B cell (primary cell): ENCODE data around the gene PHF21B. TPM values are rescaled to one million over a fixed set of nuclear protein-coding genes. Genes with fewer than 3 reads are reported as not detected.

Experiments used
- ATAC-seq: fragments of 200-7000 bp; cut with Tn5 transposase; one replicate; pipeline ENCODE4 v1.10.0; 2021; ENCODE audit warnings: low read depth, mild to moderate bottlenecking, moderate number of reproducible peaks, moderate library complexity
- CTCF ChIA-PET: fragments of 350-600 bp; sonication (Branson Sonifier 250); formaldehyde crosslinking; loops from one replicate; lab custom pipeline; 2021; ENCODE audit warnings: antibody characterized with exemption, inconsistent platforms; lab: Charles Lee
- POLR2A ChIA-PET: fragments of 350-600 bp; sonication (Branson Sonifier 250); formaldehyde crosslinking; loops from one replicate; lab custom pipeline; 2021; ENCODE audit warnings: antibody characterized with exemption; lab: Charles Lee
- DNase-seq: peaks from one replicate; pipeline ENCODE4 v3.0.0; 2013
- H2AFZ ChIP-seq: 2 replicates; pipeline ENCODE4 v1.6.1; 2012; ENCODE audit warnings: mild to moderate bottlenecking, low read depth, low read length; ENCODE audit not compliant: insufficient read depth, poor library complexity, severe bottlenecking
- H3K27ac ChIP-seq, 2 donors: 1 replicate in 1 of 2; 2 replicates in 1 of 2; pipeline ENCODE4 v1.5.1; 2012 to 2013; ENCODE audit warnings: low read length in 2 of 2, mild to moderate bottlenecking in 2 of 2, moderate library complexity in 1 of 2
- H3K27me3 ChIP-seq, 4 experiments: fragments of 200-600 bp in 1 of 4; sonication (generic) in 1 of 4; replicated peaks in 1 of 4; 1 replicate in 2 of 4; 2 replicates in 2 of 4; pipeline versions ENCODE4 v1.6.1 to v1.7.0; 2013 to 2016; ENCODE audit warnings: low read length in 3 of 4, mild to moderate bottlenecking in 2 of 4, mixed read lengths in 1 of 4, moderate library complexity in 1 of 4; ENCODE audit not compliant: insufficient read depth in 4 of 4, control insufficient read depth in 3 of 4; ENCODE audit errors: control extremely low read depth in 1 of 4
- H3K36me3 ChIP-seq, 2 experiments: replicated peaks in 1 of 2; 1 replicate in 1 of 2; 2 replicates in 1 of 2; pipeline versions ENCODE4 v1.6.1 to v1.7.1; 2013; ENCODE audit warnings: low read length in 1 of 2; ENCODE audit not compliant: insufficient read depth in 2 of 2, control insufficient read depth in 1 of 2; ENCODE audit errors: control extremely low read depth in 1 of 2, extremely low read depth in 1 of 2
- H3K4me1 ChIP-seq, 2 donors: fragments of 200-600 bp in 1 of 2; sonication (generic) in 1 of 2; 1 replicate in 1 of 2; 2 replicates in 1 of 2; pipeline versions ENCODE4 v1.5.1 to v1.6.1; 2013 to 2017; ENCODE audit warnings: low read length in 2 of 2; ENCODE audit not compliant: control insufficient read depth in 2 of 2, insufficient read depth in 2 of 2
- H3K4me2 ChIP-seq: replicated peaks from 2 replicates; pipeline ENCODE3; 2012; ENCODE audit warnings: mild to moderate bottlenecking, low read depth, low read length; ENCODE audit not compliant: poor library complexity, severe bottlenecking
- H3K4me3 ChIP-seq, 5 experiments: fragments of 200-600 bp in 1 of 5; sonication (generic) in 1 of 5; 1 replicate in 3 of 5; 2 replicates in 2 of 5; pipeline versions ENCODE4 v1.5.1 to v1.7.0; 2011 to 2016; ENCODE audit warnings: low read length in 4 of 5, mild to moderate bottlenecking in 4 of 5, low read depth in 2 of 5, control low read depth in 1 of 5, moderate library complexity in 1 of 5; ENCODE audit not compliant: insufficient read depth in 1 of 5; ENCODE audit errors: control extremely low read depth in 1 of 5, extremely low read depth in 1 of 5
- H3K79me2 ChIP-seq: fragments of 200-600 bp; sonication (generic); one replicate; pipeline ENCODE4 v1.6.0; 2016; ENCODE audit warnings: low read length; ENCODE audit not compliant: control insufficient read depth, insufficient read depth
- H3K9ac ChIP-seq: fragments of 200-600 bp; sonication (generic); 2 replicates; pipeline ENCODE4 v1.6.1; 2017; ENCODE audit warnings: mild to moderate bottlenecking, low read length, moderate library complexity
- H3K9me3 ChIP-seq, 3 donors: one replicate each; pipeline versions ENCODE4 v1.6.1 to v1.7.1; 2013; ENCODE audit warnings: low read length in 2 of 3; ENCODE audit not compliant: control insufficient read depth in 2 of 3, insufficient read depth in 1 of 3; ENCODE audit errors: control extremely low read depth in 1 of 3
- H4K20me1 ChIP-seq: 2 replicates; pipeline ENCODE4 v1.6.0; 2012; ENCODE audit warnings: mild to moderate bottlenecking, low read length; ENCODE audit not compliant: insufficient read depth, control insufficient read depth, poor library complexity, severe bottlenecking
- H3K27ac Mint-ChIP-seq: one replicate; pipeline ENCODE4 v1.8.0; 2021; ENCODE audit warnings: mixed read lengths
- H3K27me3 Mint-ChIP-seq: one replicate; pipeline ENCODE4 v1.8.0; 2021; ENCODE audit warnings: mixed read lengths
- H3K4me1 Mint-ChIP-seq: one replicate; pipeline ENCODE4 v1.8.0; 2021; ENCODE audit warnings: mixed read lengths
- H3K4me3 Mint-ChIP-seq: one replicate; pipeline ENCODE4 v1.8.0; 2021; ENCODE audit warnings: mixed read lengths
- H3K9me3 Mint-ChIP-seq: one replicate; pipeline ENCODE4 v1.8.0; 2022; ENCODE audit warnings: mixed read lengths; ENCODE audit not compliant: insufficient read depth
- CTCF ChIP-seq: fragments of 200-600 bp; IDR thresholded peaks from one replicate; pipeline ENCODE4 v1.8.0; 2022; ENCODE audit warnings: antibody characterized with exemption, mild to moderate bottlenecking
- EZH2 ChIP-seq: IDR thresholded peaks from 2 replicates; pipeline ENCODE4 v1.6.1; 2012; ENCODE audit warnings: borderline replicate concordance, low read depth, mild to moderate bottlenecking, moderate library complexity, low read length; ENCODE audit not compliant: insufficient read depth, poor library complexity, severe bottlenecking
- WGBS: methylation state at CpG from one replicate; pipeline ENCODE4 v1.1.5; 2013; ENCODE audit warnings: missing lambda C conversion rate; ENCODE audit not compliant: insufficient coverage; 5-methylcytosine and 5-hydroxymethylcytosine counted together
- intact Hi-C: fragments of 100-400 bp; cut with micrococcal nuclease; formaldehyde crosslinking; loops from one replicate; pipeline ENCODE4 v1.10.0; 2022
- polyA plus RNA-seq: library from polyadenylated mRNA; depleted of rRNA; stranded (reverse); fragments of >200 nt; gene quantifications from 2 replicates; pipeline ENCODE4 v1.2.3, GENCODE V29; 2012
- total RNA-seq, 2 donors: library from RNA; stranded (reverse); fragments of 120-200 nt in 1 of 2; gene quantifications; 1 replicate in 1 of 2; 2 replicates in 1 of 2; pipeline versions ENCODE4 v1.2.3 to v1.2.4, GENCODE V29; 2013 to 2022

The PHF21B gene
- total and polyA plus RNA-seq, 2 donors (not counting 1 experiment from before 2014, with no cell fraction given) = not detected

- TF ChIP-seq CTCF = no peak
- no peak for TF ChIP-seq EZH2
- no peak for ATAC-seq
- no peaks in the 10 kb centered on the region for H3K79me2 ChIP-seq
- no peak for DNase-seq
- Mint-ChIP-seq H3K4me3 (no peak overlapping the region), H3K4me1 (no peaks in the 10 kb centered on the region), H3K27me3 (peaks cover 2% of the 10 kb centered on the region), H3K27ac (no peak overlapping the region), H3K9me3 (no peaks in the 10 kb centered on the region)
- no peak overlapping the region for H3K4me2 ChIP-seq
- H4K20me1 ChIP-seq = no peaks in the 10 kb centered on the region
- ChIA-PET POLR2A (no interaction called here), CTCF (no interaction called here)
- H3K36me3 ChIP-seq = no peaks in the 10 kb centered on the region
- no peak overlapping the region for H3K27ac ChIP-seq
- H3K9ac ChIP-seq = no peak overlapping the region
- WGBS = 91% methylated on average over 15 of the region's 19 CpGs
- H3K4me3 ChIP-seq = no peak overlapping the region
- no peaks in the 10 kb centered on the region for H3K9me3 ChIP-seq
- H3K27me3 ChIP-seq = no peaks in the 10 kb centered on the region
- intact Hi-C loops = no loop called here
- no peak overlapping the region for H2AFZ ChIP-seq
- H3K4me1 ChIP-seq = no peaks in the 10 kb centered on the region
Measured at GRCh38 chr22:44862981-44863860, 146.6 kb downstream of the PHF21B start.

- Mint-ChIP-seq H3K9me3 (no peaks in the 10 kb centered on the region), H3K27ac (no peak overlapping the region), H3K4me1 (no peaks in the 10 kb centered on the region), H3K27me3 (peaks cover 2% of the 10 kb centered on the region), H3K4me3 (no peak overlapping the region)
- intact Hi-C loops = no loop called here
- Histone ChIP-seq H3K4me2 (no peak overlapping the region), H3K4me3 (no peak overlapping the region), H3K4me1 (no peaks in the 10 kb centered on the region), H3K27ac (no peak overlapping the region), H2AFZ (no peak overlapping the region), H4K20me1 (no peaks in the 10 kb centered on the region), H3K27me3 (no peaks in the 10 kb centered on the region), H3K9me3 (no peaks in the 10 kb centered on the region), H3K79me2 (no peaks in the 10 kb centered on the region), H3K36me3 (no peaks in the 10 kb centered on the region), H3K9ac (no peak overlapping the region)
- ChIA-PET POLR2A (no interaction called here), CTCF (no interaction called here)
- DNase-seq (no peak), ATAC-seq (no peak)
- WGBS = 85% methylated on average over 11 of the region's 11 CpGs
- no peak for TF ChIP-seq EZH2
- TF ChIP-seq CTCF = no peak
Measured at GRCh38 chr22:44862281-44862680, 147.5 kb downstream of the PHF21B start.
